GM23338 (cell line): ENCODE measurements around the gene PPL.

Experiments used
- CREB1 ChIP-seq: fragments of 250-450 bp; sonication (Bioruptor Pico); IDR thresholded peaks from 2 replicates; pipeline ENCODE4 v1.5.0; 2020; ENCODE audit warnings: low read depth, mild to moderate bottlenecking, moderate library complexity
- EZH2 ChIP-seq: fragments of 200-600 bp; sonication (generic); IDR thresholded peaks from one replicate; pipeline ENCODE4 v1.8.0; 2017; ENCODE audit warnings: antibody characterized with exemption, mild to moderate bottlenecking, low read depth; ENCODE audit not compliant: unreplicated experiment
- TF ChIP-seq, protein P1 (sequence below), 2 experiments: fragments of 200-600 bp in 1 of 2; sonication (generic) in 1 of 2; conservative IDR thresholded peaks; 2 replicates each; pipeline versions ENCODE4 v1.5.1 to v1.6.1; 2016 to 2017; ENCODE audit warnings: antibody characterized with exemption in 2 of 2, low read depth in 2 of 2, mild to moderate bottlenecking in 2 of 2, moderate library complexity in 1 of 2
- TF ChIP-seq, protein P2 (sequence below): IDR thresholded peaks from 2 replicates; pipeline ENCODE4 v1.6.1; 2016; ENCODE audit warnings: antibody characterized with exemption

DNA sequence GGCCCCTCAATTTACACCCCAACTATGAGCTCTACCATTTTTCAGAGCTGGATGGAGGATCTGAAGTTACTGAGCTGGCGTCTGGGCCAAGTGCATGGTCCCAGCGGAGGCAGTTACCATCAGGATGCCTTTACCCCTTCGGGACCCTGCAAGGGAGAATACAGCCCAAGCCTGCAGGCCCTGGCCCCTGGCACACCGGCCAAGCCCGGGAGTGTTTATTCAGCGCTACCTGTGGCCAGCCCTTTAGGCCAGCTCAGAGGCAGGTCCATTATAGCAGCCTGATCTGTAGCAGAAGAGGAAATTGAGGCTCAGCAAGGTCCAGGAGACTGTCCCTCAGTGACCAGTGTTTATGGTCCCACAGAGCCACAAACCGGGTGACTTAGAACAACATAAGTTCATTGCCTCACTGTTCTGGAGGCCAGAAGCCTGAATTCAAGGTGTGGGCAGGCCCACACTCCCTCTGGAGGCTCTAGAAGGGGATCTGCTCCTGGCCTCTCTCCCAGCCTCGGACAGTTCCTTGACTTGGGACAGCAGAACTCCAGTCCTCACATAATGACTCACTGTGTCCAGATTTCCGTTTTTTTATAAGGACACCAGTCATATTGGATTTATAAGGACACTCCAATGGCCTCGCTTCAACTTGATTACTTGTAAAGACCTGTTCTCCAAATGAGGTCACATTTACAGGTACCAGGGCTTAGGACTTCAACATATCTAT lies 29.9 kb upstream of the PPL start:
- TF ChIP-seq, protein P1, sequence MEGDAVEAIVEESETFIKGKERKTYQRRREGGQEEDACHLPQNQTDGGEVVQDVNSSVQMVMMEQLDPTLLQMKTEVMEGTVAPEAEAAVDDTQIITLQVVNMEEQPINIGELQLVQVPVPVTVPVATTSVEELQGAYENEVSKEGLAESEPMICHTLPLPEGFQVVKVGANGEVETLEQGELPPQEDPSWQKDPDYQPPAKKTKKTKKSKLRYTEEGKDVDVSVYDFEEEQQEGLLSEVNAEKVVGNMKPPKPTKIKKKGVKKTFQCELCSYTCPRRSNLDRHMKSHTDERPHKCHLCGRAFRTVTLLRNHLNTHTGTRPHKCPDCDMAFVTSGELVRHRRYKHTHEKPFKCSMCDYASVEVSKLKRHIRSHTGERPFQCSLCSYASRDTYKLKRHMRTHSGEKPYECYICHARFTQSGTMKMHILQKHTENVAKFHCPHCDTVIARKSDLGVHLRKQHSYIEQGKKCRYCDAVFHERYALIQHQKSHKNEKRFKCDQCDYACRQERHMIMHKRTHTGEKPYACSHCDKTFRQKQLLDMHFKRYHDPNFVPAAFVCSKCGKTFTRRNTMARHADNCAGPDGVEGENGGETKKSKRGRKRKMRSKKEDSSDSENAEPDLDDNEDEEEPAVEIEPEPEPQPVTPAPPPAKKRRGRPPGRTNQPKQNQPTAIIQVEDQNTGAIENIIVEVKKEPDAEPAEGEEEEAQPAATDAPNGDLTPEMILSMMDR (conservative IDR thresholded peaks at IDR 0.05; ENCODE audit: low read depth in 2 of 2) = no peak
- TF ChIP-seq CREB1 (CRISPR knock-in tag) (no peak), EZH2 (no peak)
- TF ChIP-seq, protein P2, sequence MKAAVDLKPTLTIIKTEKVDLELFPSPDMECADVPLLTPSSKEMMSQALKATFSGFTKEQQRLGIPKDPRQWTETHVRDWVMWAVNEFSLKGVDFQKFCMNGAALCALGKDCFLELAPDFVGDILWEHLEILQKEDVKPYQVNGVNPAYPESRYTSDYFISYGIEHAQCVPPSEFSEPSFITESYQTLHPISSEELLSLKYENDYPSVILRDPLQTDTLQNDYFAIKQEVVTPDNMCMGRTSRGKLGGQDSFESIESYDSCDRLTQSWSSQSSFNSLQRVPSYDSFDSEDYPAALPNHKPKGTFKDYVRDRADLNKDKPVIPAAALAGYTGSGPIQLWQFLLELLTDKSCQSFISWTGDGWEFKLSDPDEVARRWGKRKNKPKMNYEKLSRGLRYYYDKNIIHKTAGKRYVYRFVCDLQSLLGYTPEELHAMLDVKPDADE = no peak
